CD4-positive, alpha-beta T cell (primary cell): ENCODE measurements around the gene NEURL1. TPM values are rescaled to one million over a fixed set of nuclear protein-coding genes. Genes with fewer than 3 reads are reported as not detected.
"Not testable (repeated sequence)": the region's sequence is repeated elsewhere in the genome, so short reads cannot be mapped to it uniquely, and the experiment has no call there.

ENCODE experiments used
- ATAC-seq: fragments of 200-7000 bp; cut with Tn5 transposase; one replicate; pipeline ENCODE4 v1.10.0; 2022; ENCODE audit warnings: mild to moderate bottlenecking; ENCODE audit not compliant: poor library complexity
- CTCF ChIA-PET: fragments of 350-600 bp; sonication (Branson Sonifier 250); formaldehyde crosslinking; loops from one replicate; lab custom pipeline; 2021; ENCODE audit warnings: antibody characterized with exemption, inconsistent platforms; lab: Charles Lee
- POLR2A ChIA-PET: fragments of 350-600 bp; sonication (Branson Sonifier 250); formaldehyde crosslinking; loops from one replicate; lab custom pipeline; 2021; ENCODE audit warnings: antibody characterized with exemption, inconsistent platforms; lab: Charles Lee
- DNase-seq, 14 experiments: peaks; one replicate each; pipeline ENCODE4 v3.0.0-alpha.2; 2013 to 2020; ENCODE audit warnings: mixed read lengths in 2 of 14
- H3K27ac ChIP-seq, 2 donors: one replicate each; pipeline versions ENCODE4 v1.5.1 to v1.7.0; 2013; ENCODE audit warnings: low read length in 2 of 2, low read depth in 1 of 2, mild to moderate bottlenecking in 1 of 2
- H3K27me3 ChIP-seq, 2 experiments: 1 replicate in 1 of 2; 2 replicates in 1 of 2; pipeline versions ENCODE4 v1.6.1 to v1.7.0; 2013; ENCODE audit warnings: low read length in 2 of 2, control low read depth in 1 of 2, mild to moderate bottlenecking in 1 of 2, moderate library complexity in 1 of 2; ENCODE audit not compliant: insufficient read depth in 2 of 2, control insufficient read depth in 1 of 2
- H3K36me3 ChIP-seq: one replicate; pipeline ENCODE4 v1.6.1; 2013; ENCODE audit warnings: low read length, control low read depth; ENCODE audit not compliant: insufficient read depth
- H3K4me1 ChIP-seq: one replicate; pipeline ENCODE4 v1.6.1; 2013; ENCODE audit warnings: low read length, control low read depth; ENCODE audit not compliant: insufficient read depth
- H3K4me3 ChIP-seq: one replicate; pipeline ENCODE4 v1.5.1; 2013; ENCODE audit warnings: mild to moderate bottlenecking, low read length, moderate library complexity
- H3K9me3 ChIP-seq, 2 experiments: 1 replicate in 1 of 2; 2 replicates in 1 of 2; pipeline versions ENCODE4 v1.6.1 to v1.7.0; 2013; ENCODE audit warnings: low read length in 2 of 2, mild to moderate bottlenecking in 2 of 2, control low read depth in 1 of 2, moderate library complexity in 1 of 2; ENCODE audit not compliant: control insufficient read depth in 1 of 2, insufficient read depth in 1 of 2
- H3K27ac Mint-ChIP-seq: one replicate; pipeline ENCODE4 v1.8.0; 2020; ENCODE audit warnings: mixed read lengths
- H3K27me3 Mint-ChIP-seq: one replicate; pipeline ENCODE4 v1.8.0; 2021; ENCODE audit warnings: mixed read lengths
- H3K36me3 Mint-ChIP-seq: one replicate; pipeline ENCODE4 v1.8.0; 2021; ENCODE audit warnings: low read depth, mixed read lengths
- H3K4me1 Mint-ChIP-seq: one replicate; pipeline ENCODE4 v1.8.0; 2021; ENCODE audit warnings: low read depth, mixed read lengths
- H3K4me3 Mint-ChIP-seq: one replicate; pipeline ENCODE4 v1.8.0; 2020; ENCODE audit warnings: mild to moderate bottlenecking, mixed read lengths
- H3K9me3 Mint-ChIP-seq: one replicate; pipeline ENCODE4 v1.8.0; 2020; ENCODE audit warnings: mixed read lengths
- intact Hi-C, 2 experiments: fragments of 100-400 bp; cut with DNase I in 1 of 2; cut with micrococcal nuclease in 1 of 2; formaldehyde crosslinking; loops; one replicate each; pipeline versions ENCODE4 v1.15.1 to v1.9.0; 2023 to 2025; cut with DNase I, micrococcal nuclease
- total RNA-seq, 174 experiments: library from RNA in 2 of 174; stranded (reverse) in 2 of 174; gene quantifications; one replicate each; pipeline ENCODE4 v1.2.3 and lab custom pipeline; 2021 to 2026
- TF ChIP-seq, protein P1 (sequence below): fragments of 200-600 bp; IDR thresholded peaks from one replicate; pipeline ENCODE4 v1.8.0; 2022; ENCODE audit warnings: antibody characterized with exemption, mild to moderate bottlenecking

Gene NEURL1
- total RNA-seq, 2 experiments from 2014 or later = 0.85 to 1.1 TPM

- CTCF ChIA-PET = no interaction called here
- no peak for ATAC-seq
- H3K36me3 Mint-ChIP-seq = no peaks in the 10 kb centered on the region
Measured at GRCh38 chr10:103517234-103518085, 24.0 kb downstream of the NEURL1 start.

GRCh38 chr10:103519798-103520197 lies 26.3 kb downstream of the NEURL1 start:
- no peak overlapping the region for H3K27ac Mint-ChIP-seq

More at GRCh38 chr10:103517234-103518085, 24.0 kb downstream of the NEURL1 start:
- H3K27ac Mint-ChIP-seq = no peak overlapping the region
- DNase-seq = no peak
- no peaks in the 10 kb centered on the region for H3K27me3 Mint-ChIP-seq
- H3K4me1 Mint-ChIP-seq = peaks cover 5% of the 10 kb centered on the region
- intact Hi-C loops = no loop called here
- Histone ChIP-seq H3K36me3 (no peaks in the 10 kb centered on the region), H3K9me3 (no peaks in the 10 kb centered on the region), H3K4me1 (no peaks in the 10 kb centered on the region), H3K4me3 (no peak overlapping the region), H3K27ac (no peak overlapping the region), H3K27me3 (no peaks in the 10 kb centered on the region)
- POLR2A ChIA-PET = no interaction called here
- no peaks in the 10 kb centered on the region for H3K9me3 Mint-ChIP-seq
- TF ChIP-seq, protein P1, sequence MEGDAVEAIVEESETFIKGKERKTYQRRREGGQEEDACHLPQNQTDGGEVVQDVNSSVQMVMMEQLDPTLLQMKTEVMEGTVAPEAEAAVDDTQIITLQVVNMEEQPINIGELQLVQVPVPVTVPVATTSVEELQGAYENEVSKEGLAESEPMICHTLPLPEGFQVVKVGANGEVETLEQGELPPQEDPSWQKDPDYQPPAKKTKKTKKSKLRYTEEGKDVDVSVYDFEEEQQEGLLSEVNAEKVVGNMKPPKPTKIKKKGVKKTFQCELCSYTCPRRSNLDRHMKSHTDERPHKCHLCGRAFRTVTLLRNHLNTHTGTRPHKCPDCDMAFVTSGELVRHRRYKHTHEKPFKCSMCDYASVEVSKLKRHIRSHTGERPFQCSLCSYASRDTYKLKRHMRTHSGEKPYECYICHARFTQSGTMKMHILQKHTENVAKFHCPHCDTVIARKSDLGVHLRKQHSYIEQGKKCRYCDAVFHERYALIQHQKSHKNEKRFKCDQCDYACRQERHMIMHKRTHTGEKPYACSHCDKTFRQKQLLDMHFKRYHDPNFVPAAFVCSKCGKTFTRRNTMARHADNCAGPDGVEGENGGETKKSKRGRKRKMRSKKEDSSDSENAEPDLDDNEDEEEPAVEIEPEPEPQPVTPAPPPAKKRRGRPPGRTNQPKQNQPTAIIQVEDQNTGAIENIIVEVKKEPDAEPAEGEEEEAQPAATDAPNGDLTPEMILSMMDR = no peak
- H3K4me3 Mint-ChIP-seq = no peak overlapping the region

GRCh38 chr10:103522006-103522405 lies 28.5 kb downstream of the NEURL1 start:
- H3K4me1 Mint-ChIP-seq, H3K36me3 ChIP-seq, H3K36me3 Mint-ChIP-seq, H3K27me3 ChIP-seq, ATAC-seq, H3K9me3 ChIP-seq, H3K4me3 ChIP-seq, CTCF ChIA-PET, H3K27ac Mint-ChIP-seq, H3K4me1 ChIP-seq, intact Hi-C loops, DNase-seq, POLR2A ChIA-PET, H3K4me3 Mint-ChIP-seq, H3K9me3 Mint-ChIP-seq, H3K27ac ChIP-seq: not testable (repeated sequence)
- H3K27me3 Mint-ChIP-seq = peaks cover 14% of the 10 kb centered on the region

More at GRCh38 chr10:103519798-103520197, 26.3 kb downstream of the NEURL1 start:
- no peaks in the 10 kb centered on the region for H3K27me3 Mint-ChIP-seq
- peaks cover 5% of the 10 kb centered on the region for H3K4me1 Mint-ChIP-seq
- Histone ChIP-seq H3K4me1 (no peaks in the 10 kb centered on the region), H3K27ac (no peak overlapping the region), H3K36me3 (no peaks in the 10 kb centered on the region), H3K4me3 (no peak overlapping the region), H3K9me3 (no peaks in the 10 kb centered on the region), H3K27me3 (no peaks in the 10 kb centered on the region)
- H3K9me3 Mint-ChIP-seq = no peaks in the 10 kb centered on the region
- ATAC-seq (no peak), DNase-seq (no peak)
- no peak overlapping the region for H3K4me3 Mint-ChIP-seq
- POLR2A ChIA-PET = no interaction called here
- TF ChIP-seq, protein P1 = no peak
- CTCF ChIA-PET = no interaction called here
- H3K36me3 Mint-ChIP-seq = no peaks in the 10 kb centered on the region
- intact Hi-C loops = no loop called here
